Astrocyte of the spinal cord (primary cell): Measurements from ENCODE around the gene COL6A3.
A peak's percentile ranks its signal among the peaks of the same experiment; 100 is the strongest.
"Not testable (repeated sequence)": the region's sequence is repeated elsewhere in the genome, so short reads cannot be mapped to it uniquely, and the experiment has no call there.

Experiments used
- DNase-seq: peaks from one replicate; pipeline ENCODE4 v3.0.0; 2011; ENCODE audit warnings: low read depth, low spot score
- H3K4me3 ChIP-seq: 2 replicates; pipeline ENCODE4 v1.5.1; 2011; ENCODE audit warnings: low read depth, mild to moderate bottlenecking, low read length, moderate library complexity
- CTCF ChIP-seq: IDR thresholded peaks from 2 replicates; pipeline ENCODE4 v1.5.1; 2012; ENCODE audit warnings: low read depth, mild to moderate bottlenecking, low read length, inconsistent platforms
- in situ Hi-C: cut with HindIII; loops from 2 replicates; pipeline ENCODE4 v1.10.0; 2017; ENCODE audit warnings: low sequenced_read_pairs

The COL6A3 gene

GRCh38 chr2:237354892-237355291 lies 59.1 kb downstream of the COL6A3 start:
- TF ChIP-seq CTCF: peak; percentile 4
- peak; percentile 83 for DNase-seq
- in situ Hi-C loops: no loop called here
- no peak overlapping the region for H3K4me3 ChIP-seq

GRCh38 chr2:237354172-237354571 lies 59.8 kb downstream of the COL6A3 start:
- in situ Hi-C loops, H3K4me3 ChIP-seq, DNase-seq: not testable (repeated sequence)

GRCh38 chr2:237353215-237353614 lies 60.7 kb downstream of the COL6A3 start:
- no peak overlapping the region for H3K4me3 ChIP-seq
- DNase-seq: no peak
- TF ChIP-seq CTCF: no peak
- in situ Hi-C loops: no loop called here

GRCh38 chr2:237352279-237352845 lies 61.6 kb downstream of the COL6A3 start:
- no peak overlapping the region for H3K4me3 ChIP-seq
- in situ Hi-C loops: no loop called here
- no peak for DNase-seq
- TF ChIP-seq CTCF: no peak

- in situ Hi-C loops: no loop called here
- TF ChIP-seq CTCF: no peak
- DNase-seq: no peak
- H3K4me3 ChIP-seq: no peak overlapping the region
Observed at GRCh38 chr2:237351796-237352195, 62.2 kb downstream of the COL6A3 start.

GRCh38 chr2:237351046-237351445 lies 62.9 kb downstream of the COL6A3 start:
- in situ Hi-C loops: no loop called here
- DNase-seq: no peak
- no peak for TF ChIP-seq CTCF
- H3K4me3 ChIP-seq: no peak overlapping the region

GRCh38 chr2:237350597-237350996 lies 63.4 kb downstream of the COL6A3 start:
- H3K4me3 ChIP-seq: no peak overlapping the region
- no peak for DNase-seq
- no peak for TF ChIP-seq CTCF
- in situ Hi-C loops: no loop called here
